ENCODE measurements around the gene ETV1. TPM values are rescaled to one million over a fixed set of nuclear protein-coding genes. Genes with fewer than 3 reads are reported as not detected.

The ETV1 gene
- total RNA-seq, 4 donors from 2014 or later = 1.0 to 7.2 (median 3.6) TPM

- no peak overlapping the region for H3K4me3 ChIP-seq (ENCODE audit: low read depth, poor library complexity, severe bottlenecking)
- 91 to 97% methylated on average over 4 of the region's 4 CpGs for WGBS, 2 donors
Observed at GRCh38 chr7:13846386-13846785, 143.1 kb downstream of the ETV1 start.

GRCh38 chr7:13845601-13846000, 143.9 kb downstream of the ETV1 start:
- intact Hi-C loops (cut with DNase I; ENCODE audit: low total_unique reads) = no loop called here
- no peak for DNase-seq (ENCODE audit: low spot score in 2 of 2)
- H3K4me3 ChIP-seq (ENCODE audit: low read depth, poor library complexity, severe bottlenecking) = no peak overlapping the region
- 80 to 86% methylated on average over 3 of the region's 3 CpGs for WGBS, 2 donors
- TF ChIP-seq POLR2A (IDR thresholded peaks at IDR 0.05) = no peak
- TF ChIP-seq CTCF (IDR thresholded peaks at IDR 0.05) = no peak

More at GRCh38 chr7:13846386-13846785, 143.1 kb downstream of the ETV1 start:
- intact Hi-C loops (cut with DNase I; ENCODE audit: low total_unique reads) = no loop called here
- no peak for TF ChIP-seq POLR2A (IDR thresholded peaks at IDR 0.05)
- TF ChIP-seq CTCF (IDR thresholded peaks at IDR 0.05) = no peak
- no peak for DNase-seq (ENCODE audit: low spot score in 2 of 2)

GRCh38 chr7:13844954-13845353, 144.5 kb downstream of the ETV1 start:
- TF ChIP-seq POLR2A (IDR thresholded peaks at IDR 0.05) (no peak), CTCF (IDR thresholded peaks at IDR 0.05) (no peak)
- no peak overlapping the region for H3K4me3 ChIP-seq (ENCODE audit: low read depth, poor library complexity, severe bottlenecking)
- intact Hi-C loops (cut with DNase I; ENCODE audit: low total_unique reads) = no loop called here
- no peak for DNase-seq (ENCODE audit: low spot score in 2 of 2)
- WGBS, 2 donors = 91 to 94% methylated on average over 2 of the region's 2 CpGs

- 81 to 88% methylated on average over 2 of the region's 2 CpGs for WGBS, 2 donors
- no peak for DNase-seq (ENCODE audit: low spot score in 2 of 2)
- no peak for TF ChIP-seq CTCF (IDR thresholded peaks at IDR 0.05)
- TF ChIP-seq POLR2A (IDR thresholded peaks at IDR 0.05) = no peak
- intact Hi-C loops (cut with DNase I; ENCODE audit: low total_unique reads) = no loop called here
- no peak overlapping the region for H3K4me3 ChIP-seq (ENCODE audit: low read depth, poor library complexity, severe bottlenecking)
Observed at GRCh38 chr7:13841284-13841683, 148.2 kb downstream of the ETV1 start.

Data from lower leg skin (tissue), 4 donors.